ENCODE measurements around the gene MTERF2.
A peak's percentile ranks its signal among the peaks of the same experiment; 100 is the strongest.
"Not testable (repeated sequence)": the region's sequence is repeated elsewhere in the genome, so short reads cannot be mapped to it uniquely, and the experiment has no call there.

The MTERF2 gene

GRCh38 chr12:106986625-106987389 lies at the start of gene MTERF2:
TSS of gene MTERF2 (minus strand) at chr12:106987146. CDS start at chr12:106978714, 8,432 bp downstream.
- Histone ChIP-seq H3K4me3 (ENCODE audit: low read depth in 1 of 2, low read length in 2 of 2) (peak within 1 kb of the TSS; percentile 73 to 87), H3K9me3 (ENCODE audit: control insufficient read depth in 1 of 2, low read length in 2 of 2) (no peaks in the 10 kb centered on the region), H3K27me3 (ENCODE audit: low read depth, low read length) (no peaks in the 10 kb centered on the region), H3K36me3 (ENCODE audit: control insufficient read depth in 1 of 2, insufficient read depth in 2 of 2, low read length in 2 of 2) (no peaks in the 10 kb centered on the region), H3K4me1 (ENCODE audit: control insufficient read depth in 1 of 2, insufficient read depth in 2 of 2, low read length in 2 of 2) (peaks cover 6 to 27% of the 10 kb centered on the region in 2 donors), H3K27ac (ENCODE audit: low read length) (peak within 1 kb of the TSS; percentile 86)

GRCh38 chr12:107035733-107036132 lies 48.8 kb upstream of the MTERF2 start:
- no peaks in the 10 kb centered on the region for H3K9me3 ChIP-seq (ENCODE audit: control insufficient read depth in 1 of 2, low read length in 2 of 2)
- H3K4me1 ChIP-seq (ENCODE audit: control insufficient read depth in 1 of 2, insufficient read depth in 2 of 2, low read length in 2 of 2) = peaks cover 0 to 3% of the 10 kb centered on the region in 2 donors

GRCh38 chr12:107033758-107034739 lies 47.1 kb upstream of the MTERF2 start:
- no peaks in the 10 kb centered on the region for H3K27me3 ChIP-seq (ENCODE audit: low read depth, low read length)
- peaks cover 0 to 6% of the 10 kb centered on the region in 2 donors for H3K4me1 ChIP-seq (ENCODE audit: control insufficient read depth in 1 of 2, insufficient read depth in 2 of 2, low read length in 2 of 2)
- H3K27ac ChIP-seq (ENCODE audit: low read length) = no peak overlapping the region
- H3K4me3 ChIP-seq (ENCODE audit: low read depth in 1 of 2, low read length in 2 of 2) = no peak overlapping the region
- no peaks in the 10 kb centered on the region for H3K36me3 ChIP-seq (ENCODE audit: control insufficient read depth in 1 of 2, insufficient read depth in 2 of 2, low read length in 2 of 2)
- H3K9me3 ChIP-seq (ENCODE audit: control insufficient read depth in 1 of 2, low read length in 2 of 2) = no peaks in the 10 kb centered on the region

More at GRCh38 chr12:107035733-107036132, 48.8 kb upstream of the MTERF2 start:
- Histone ChIP-seq H3K4me3 (ENCODE audit: low read depth in 1 of 2, low read length in 2 of 2) (no peak overlapping the region), H3K27me3 (ENCODE audit: low read depth, low read length) (no peaks in the 10 kb centered on the region), H3K36me3 (ENCODE audit: control insufficient read depth in 1 of 2, insufficient read depth in 2 of 2, low read length in 2 of 2) (no peaks in the 10 kb centered on the region), H3K27ac (ENCODE audit: low read length) (no peak overlapping the region)

- Histone ChIP-seq H3K36me3 (ENCODE audit: control insufficient read depth in 1 of 2, insufficient read depth in 2 of 2, low read length in 2 of 2) (peaks cover 0 to 4% of the 10 kb centered on the region in 2 donors), H3K4me3 (ENCODE audit: low read depth in 1 of 2, low read length in 2 of 2) (no peak overlapping the region), H3K4me1 (ENCODE audit: control insufficient read depth in 1 of 2, insufficient read depth in 2 of 2, low read length in 2 of 2) (peaks cover 2 to 9% of the 10 kb centered on the region in 2 donors), H3K27me3 (ENCODE audit: low read depth, low read length) (no peaks in the 10 kb centered on the region), H3K27ac (ENCODE audit: low read length) (no peak overlapping the region), H3K9me3 (ENCODE audit: control insufficient read depth in 1 of 2, low read length in 2 of 2) (no peaks in the 10 kb centered on the region)
These were observed 45.3 kb upstream of the MTERF2 start for GRCh38 chr12:107032266-107032665.

- Histone ChIP-seq H3K4me1 (ENCODE audit: control insufficient read depth in 1 of 2, insufficient read depth in 2 of 2, low read length in 2 of 2) (peaks cover 9 to 11% of the 10 kb centered on the region in 2 donors), H3K4me3 (ENCODE audit: low read depth in 1 of 2, low read length in 2 of 2) (no peak overlapping the region), H3K9me3 (ENCODE audit: control insufficient read depth in 1 of 2, low read length in 2 of 2) (no peaks in the 10 kb centered on the region), H3K27me3 (ENCODE audit: low read depth, low read length) (no peaks in the 10 kb centered on the region), H3K27ac (ENCODE audit: low read length) (no peak overlapping the region), H3K36me3 (ENCODE audit: control insufficient read depth in 1 of 2, insufficient read depth in 2 of 2, low read length in 2 of 2) (peaks cover 0 to 4% of the 10 kb centered on the region in 2 donors)
These were observed 44.1 kb upstream of the MTERF2 start for GRCh38 chr12:107031061-107031460.

- Histone ChIP-seq H3K36me3 (ENCODE audit: control insufficient read depth in 1 of 2, insufficient read depth in 2 of 2, low read length in 2 of 2) (peaks cover 0 to 4% of the 10 kb centered on the region in 2 donors), H3K9me3 (ENCODE audit: control insufficient read depth in 1 of 2, low read length in 2 of 2) (no peaks in the 10 kb centered on the region), H3K27ac (ENCODE audit: low read length) (no peak overlapping the region), H3K4me3 (ENCODE audit: low read depth in 1 of 2, low read length in 2 of 2) (no peak overlapping the region), H3K27me3 (ENCODE audit: low read depth, low read length) (no peaks in the 10 kb centered on the region), H3K4me1 (ENCODE audit: control insufficient read depth in 1 of 2, insufficient read depth in 2 of 2, low read length in 2 of 2) (peaks cover 11 to 21% of the 10 kb centered on the region in 2 donors)
These were observed 42.1 kb upstream of the MTERF2 start for GRCh38 chr12:107029081-107029480.

- H3K36me3 ChIP-seq (ENCODE audit: control insufficient read depth in 1 of 2, insufficient read depth in 2 of 2, low read length in 2 of 2) = peaks cover 0 to 4% of the 10 kb centered on the region in 2 donors
- peak overlapping the region; percentile 78 for H3K27ac ChIP-seq (ENCODE audit: low read length)
- peaks cover 11 to 21% of the 10 kb centered on the region in 2 donors for H3K4me1 ChIP-seq (ENCODE audit: control insufficient read depth in 1 of 2, insufficient read depth in 2 of 2, low read length in 2 of 2)
- no peaks in the 10 kb centered on the region for H3K27me3 ChIP-seq (ENCODE audit: low read depth, low read length)
- H3K4me3 ChIP-seq (ENCODE audit: low read depth in 1 of 2, low read length in 2 of 2) = no peak overlapping the region
- no peaks in the 10 kb centered on the region for H3K9me3 ChIP-seq (ENCODE audit: control insufficient read depth in 1 of 2, low read length in 2 of 2)
These were observed 40.7 kb upstream of the MTERF2 start for GRCh38 chr12:107027636-107028053.

- no peak overlapping the region for H3K4me3 ChIP-seq (ENCODE audit: low read depth in 1 of 2, low read length in 2 of 2)
- peak overlapping the region; percentile 78 for H3K27ac ChIP-seq (ENCODE audit: low read length)
- H3K4me1 ChIP-seq (ENCODE audit: control insufficient read depth in 1 of 2, insufficient read depth in 2 of 2, low read length in 2 of 2) = peaks cover 11 to 21% of the 10 kb centered on the region in 2 donors
- H3K27me3 ChIP-seq (ENCODE audit: low read depth, low read length) = no peaks in the 10 kb centered on the region
- no peaks in the 10 kb centered on the region for H3K9me3 ChIP-seq (ENCODE audit: control insufficient read depth in 1 of 2, low read length in 2 of 2)
- peaks cover 0 to 4% of the 10 kb centered on the region in 2 donors for H3K36me3 ChIP-seq (ENCODE audit: control insufficient read depth in 1 of 2, insufficient read depth in 2 of 2, low read length in 2 of 2)
These were observed 40.1 kb upstream of the MTERF2 start for GRCh38 chr12:107026806-107027635.

- peak overlapping the region; percentile 78 for H3K27ac ChIP-seq (ENCODE audit: low read length)
- peaks cover 11 to 21% of the 10 kb centered on the region in 2 donors for H3K4me1 ChIP-seq (ENCODE audit: control insufficient read depth in 1 of 2, insufficient read depth in 2 of 2, low read length in 2 of 2)
- not testable (repeated sequence) for H3K36me3 ChIP-seq (ENCODE audit: control insufficient read depth in 1 of 2, insufficient read depth in 2 of 2, low read length in 2 of 2); H3K27me3 ChIP-seq (ENCODE audit: low read depth, low read length); H3K4me3 ChIP-seq (ENCODE audit: low read depth in 1 of 2, low read length in 2 of 2); H3K9me3 ChIP-seq (ENCODE audit: control insufficient read depth in 1 of 2, low read length in 2 of 2)
These were observed 39.4 kb upstream of the MTERF2 start for GRCh38 chr12:107026356-107026755.

- H3K27ac ChIP-seq (ENCODE audit: low read length) = no peak overlapping the region
- H3K4me1 ChIP-seq (ENCODE audit: control insufficient read depth in 1 of 2, insufficient read depth in 2 of 2, low read length in 2 of 2) = peaks cover 11 to 18% of the 10 kb centered on the region in 2 donors
- H3K9me3 ChIP-seq (ENCODE audit: control insufficient read depth in 1 of 2, low read length in 2 of 2) = no peaks in the 10 kb centered on the region
- peaks cover 0 to 4% of the 10 kb centered on the region in 2 donors for H3K36me3 ChIP-seq (ENCODE audit: control insufficient read depth in 1 of 2, insufficient read depth in 2 of 2, low read length in 2 of 2)
- no peaks in the 10 kb centered on the region for H3K27me3 ChIP-seq (ENCODE audit: low read depth, low read length)
- H3K4me3 ChIP-seq (ENCODE audit: low read depth in 1 of 2, low read length in 2 of 2) = no peak overlapping the region
These were observed 38.7 kb upstream of the MTERF2 start for GRCh38 chr12:107025671-107026070.
